Astrocyte (in vitro differentiated cells and primary cell): ENCODE measurements around the gene ADCY3.

Source experiments
- EZH2 ChIP-seq: IDR thresholded peaks from 2 replicates; pipeline ENCODE4 v1.6.1; 2012; ENCODE audit warnings: mild to moderate bottlenecking, low read length, inconsistent platforms; ENCODE audit not compliant: insufficient read depth
- TF ChIP-seq, protein P1 (sequence below): IDR thresholded peaks from 2 replicates; pipeline ENCODE4 v1.5.1; 2011; ENCODE audit warnings: low read depth, mild to moderate bottlenecking, inconsistent platforms, low read length, moderate library complexity; ENCODE audit not compliant: insufficient read depth

- TF ChIP-seq, protein P1, sequence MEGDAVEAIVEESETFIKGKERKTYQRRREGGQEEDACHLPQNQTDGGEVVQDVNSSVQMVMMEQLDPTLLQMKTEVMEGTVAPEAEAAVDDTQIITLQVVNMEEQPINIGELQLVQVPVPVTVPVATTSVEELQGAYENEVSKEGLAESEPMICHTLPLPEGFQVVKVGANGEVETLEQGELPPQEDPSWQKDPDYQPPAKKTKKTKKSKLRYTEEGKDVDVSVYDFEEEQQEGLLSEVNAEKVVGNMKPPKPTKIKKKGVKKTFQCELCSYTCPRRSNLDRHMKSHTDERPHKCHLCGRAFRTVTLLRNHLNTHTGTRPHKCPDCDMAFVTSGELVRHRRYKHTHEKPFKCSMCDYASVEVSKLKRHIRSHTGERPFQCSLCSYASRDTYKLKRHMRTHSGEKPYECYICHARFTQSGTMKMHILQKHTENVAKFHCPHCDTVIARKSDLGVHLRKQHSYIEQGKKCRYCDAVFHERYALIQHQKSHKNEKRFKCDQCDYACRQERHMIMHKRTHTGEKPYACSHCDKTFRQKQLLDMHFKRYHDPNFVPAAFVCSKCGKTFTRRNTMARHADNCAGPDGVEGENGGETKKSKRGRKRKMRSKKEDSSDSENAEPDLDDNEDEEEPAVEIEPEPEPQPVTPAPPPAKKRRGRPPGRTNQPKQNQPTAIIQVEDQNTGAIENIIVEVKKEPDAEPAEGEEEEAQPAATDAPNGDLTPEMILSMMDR: no peak
- TF ChIP-seq EZH2: no peak
These were observed 38.4 kb downstream of the ADCY3 start for GRCh38 chr2:24881623-24882022.
